ENCODE results near the gene UBR3.
A peak's percentile ranks its signal among the peaks of the same experiment; 100 is the strongest.

Gene UBR3

GRCh38 chr2:170122883-170123547 lies 295.8 kb downstream of the UBR3 start:
- DNase-seq = peak; percentile 50

GRCh38 chr2:170123593-170123992 lies 296.3 kb downstream of the UBR3 start:
- DNase-seq = no peak

GRCh38 chr2:170126138-170126728 lies 299.0 kb downstream of the UBR3 start:
- peak; percentile 65 for DNase-seq
